Lung (tissue), 12 donors: ENCODE data around the gene MRPS24. TPM values are rescaled to one million over a fixed set of nuclear protein-coding genes. Genes with fewer than 3 reads are reported as not detected.
A peak's percentile ranks its signal among the peaks of the same experiment; 100 is the strongest.
"Not testable (repeated sequence)": the region's sequence is repeated elsewhere in the genome, so short reads cannot be mapped to it uniquely, and the experiment has no call there.

Experiments
- ATAC-seq: fragments of 200-7000 bp; cut with Tn5 transposase; one replicate; pipeline ENCODE4 v1.9.1; 2020; ENCODE audit warnings: moderate number of reproducible peaks; ENCODE audit not compliant: insufficient read depth, low FRiP score
- DNase-seq, 3 donors: peaks; one replicate each; pipeline ENCODE4 v3.0.0-alpha.2; 2013 to 2017
- H3K27ac ChIP-seq, 2 donors: one replicate each; pipeline ENCODE4 v1.5.1; 2013; ENCODE audit warnings: mild to moderate bottlenecking in 2 of 2, moderate library complexity in 2 of 2, control low read depth in 1 of 2, inconsistent platforms in 1 of 2, low read depth in 1 of 2, low read length in 1 of 2
- H3K27me3 ChIP-seq, 3 donors: one replicate each; pipeline ENCODE4 v1.5.1; 2013; ENCODE audit warnings: low read length in 2 of 3; ENCODE audit not compliant: control insufficient read depth in 3 of 3, insufficient read depth in 3 of 3
- H3K36me3 ChIP-seq, 4 donors: one replicate each; pipeline ENCODE4 v1.5.1; 2013; ENCODE audit warnings: low read length in 4 of 4, mild to moderate bottlenecking in 1 of 4, moderate library complexity in 1 of 4; ENCODE audit not compliant: control insufficient read depth in 4 of 4, insufficient read depth in 4 of 4
- H3K4me1 ChIP-seq, 5 donors: one replicate each; pipeline ENCODE4 v1.5.1; 2013; ENCODE audit warnings: low read length in 5 of 5, mild to moderate bottlenecking in 2 of 5, moderate library complexity in 1 of 5; ENCODE audit not compliant: control insufficient read depth in 5 of 5, insufficient read depth in 5 of 5
- H3K4me3 ChIP-seq: one replicate; pipeline ENCODE4 v1.5.1; 2013; ENCODE audit warnings: mild to moderate bottlenecking, control low read depth, moderate library complexity
- H3K9ac ChIP-seq, 2 donors: one replicate each; pipeline ENCODE4 v1.5.1; 2013; ENCODE audit warnings: low read length in 2 of 2, control low read depth in 1 of 2; ENCODE audit not compliant: insufficient read depth in 1 of 2
- H3K9me3 ChIP-seq, 4 donors: one replicate each; pipeline ENCODE4 v1.5.1; 2013; ENCODE audit warnings: low read length in 3 of 4, mild to moderate bottlenecking in 1 of 4, moderate library complexity in 1 of 4; ENCODE audit not compliant: control insufficient read depth in 4 of 4, insufficient read depth in 3 of 4
- WGBS, 2 donors: extraction: QIAGEN DNeasy Blood & Tissue Kit; methylation state at CpG; one replicate each; pipeline ENCODE4 v1.1.7; 2013; 5-methylcytosine and 5-hydroxymethylcytosine counted together
- polyA plus RNA-seq, 2 donors: library from polyadenylated mRNA; stranded (reverse); fragments of 200-250 nt; gene quantifications; one replicate each; pipeline ENCODE4 v1.2.1, GENCODE V29; 2013
- total RNA-seq, 2 donors: library from RNA; depleted of rRNA in 1 of 2; stranded (reverse); fragments of >200 nt in 1 of 2; gene quantifications; one replicate each; pipeline ENCODE4 v1.2.1, GENCODE V29; 2014 to 2021
- TF ChIP-seq, protein P1 (sequence below): IDR thresholded peaks from 2 replicates; pipeline ENCODE4 v1.5.1; 2012; ENCODE audit warnings: mild to moderate bottlenecking; ENCODE audit errors: control extremely low read depth, extremely low read depth
- donor health status: control.
- donor health status: control.
- donor health status: Bipolar disorder and iron deficiency.
- donor health status: healthy.
- donor health status: DM: yes; HTN: yes; CAD: no.

Gene MRPS24
- total and polyA plus RNA-seq, 4 donors, result 33.6 to 126 (median 108) TPM

DNA sequence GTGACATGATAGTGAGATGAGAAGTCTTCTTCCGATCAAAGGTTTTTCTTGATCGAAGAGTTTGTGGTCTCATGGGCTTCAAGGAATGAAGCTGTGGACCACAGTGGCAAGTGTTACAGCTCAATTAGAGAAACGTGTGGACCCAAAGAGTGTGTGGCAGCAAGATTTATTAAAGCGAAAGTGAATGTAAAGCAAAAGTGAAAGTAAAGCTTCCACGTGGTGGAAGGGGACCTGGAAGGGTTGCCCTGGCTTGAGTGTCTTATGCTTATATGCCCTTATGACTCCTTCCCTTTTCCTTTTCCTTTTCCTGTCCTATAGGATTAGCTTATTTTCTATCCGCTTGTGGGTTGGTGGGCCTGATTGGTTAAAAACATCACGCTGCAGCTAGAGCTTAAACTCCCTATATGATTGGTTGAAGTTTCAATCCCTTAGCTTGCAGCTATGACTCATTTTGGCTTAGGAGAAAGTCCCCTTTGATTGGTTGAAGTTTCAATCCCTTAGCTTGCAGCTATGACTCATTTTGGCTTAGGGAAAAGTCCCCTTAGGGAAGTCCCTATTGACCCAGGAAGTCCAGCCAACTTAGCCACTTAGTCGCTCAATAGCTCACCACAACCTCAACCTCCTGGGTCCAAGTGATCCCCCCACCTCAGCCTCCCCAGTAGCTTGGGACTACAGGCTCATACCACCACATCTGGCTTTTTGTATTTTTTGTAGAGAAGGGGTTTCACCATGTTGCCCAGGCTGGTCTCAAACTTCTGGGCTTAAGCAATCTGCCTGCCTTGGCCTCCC is 34.7 kb downstream of the MRPS24 start:
- TF ChIP-seq, protein P1, sequence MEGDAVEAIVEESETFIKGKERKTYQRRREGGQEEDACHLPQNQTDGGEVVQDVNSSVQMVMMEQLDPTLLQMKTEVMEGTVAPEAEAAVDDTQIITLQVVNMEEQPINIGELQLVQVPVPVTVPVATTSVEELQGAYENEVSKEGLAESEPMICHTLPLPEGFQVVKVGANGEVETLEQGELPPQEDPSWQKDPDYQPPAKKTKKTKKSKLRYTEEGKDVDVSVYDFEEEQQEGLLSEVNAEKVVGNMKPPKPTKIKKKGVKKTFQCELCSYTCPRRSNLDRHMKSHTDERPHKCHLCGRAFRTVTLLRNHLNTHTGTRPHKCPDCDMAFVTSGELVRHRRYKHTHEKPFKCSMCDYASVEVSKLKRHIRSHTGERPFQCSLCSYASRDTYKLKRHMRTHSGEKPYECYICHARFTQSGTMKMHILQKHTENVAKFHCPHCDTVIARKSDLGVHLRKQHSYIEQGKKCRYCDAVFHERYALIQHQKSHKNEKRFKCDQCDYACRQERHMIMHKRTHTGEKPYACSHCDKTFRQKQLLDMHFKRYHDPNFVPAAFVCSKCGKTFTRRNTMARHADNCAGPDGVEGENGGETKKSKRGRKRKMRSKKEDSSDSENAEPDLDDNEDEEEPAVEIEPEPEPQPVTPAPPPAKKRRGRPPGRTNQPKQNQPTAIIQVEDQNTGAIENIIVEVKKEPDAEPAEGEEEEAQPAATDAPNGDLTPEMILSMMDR, result no peak
- ATAC-seq (no peak), DNase-seq (peak in 2 of 3 donors; percentile 22 to 35)
- Histone ChIP-seq H3K4me1 (no peaks in the 10 kb centered on the region), H3K9ac (no peak overlapping the region), H3K27me3 (no peaks in the 10 kb centered on the region), H3K9me3 (no peaks in the 10 kb centered on the region), H3K27ac (no peak overlapping the region), H3K36me3 (no peaks in the 10 kb centered on the region), H3K4me3 (peak overlapping the region; percentile 14)
- 56 to 60% methylated on average over 8 of the region's 8 CpGs for WGBS, 2 donors

DNA sequence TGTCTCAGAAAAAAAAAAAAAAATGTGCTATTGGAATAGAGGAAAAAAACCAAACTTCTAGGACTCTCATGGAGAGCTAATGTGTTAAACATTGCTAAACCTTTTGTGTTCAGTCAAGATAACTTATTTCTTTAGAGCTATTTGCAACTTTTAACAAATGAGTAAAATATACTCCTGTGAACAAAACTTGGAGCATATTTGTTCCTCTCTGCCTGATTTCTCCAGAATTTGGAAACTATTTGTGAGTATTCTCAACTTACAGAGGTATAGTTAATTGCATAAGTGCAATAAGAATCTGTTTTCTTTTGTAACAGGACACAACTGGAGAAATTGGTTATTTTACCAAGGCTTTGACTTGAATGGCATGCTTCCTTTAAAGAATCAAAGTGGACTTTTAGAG is 38.4 kb downstream of the MRPS24 start:
- not testable (repeated sequence) for DNase-seq, H3K9ac ChIP-seq, ATAC-seq, H3K4me3 ChIP-seq, H3K9me3 ChIP-seq, H3K4me1 ChIP-seq, H3K36me3 ChIP-seq, H3K27me3 ChIP-seq, H3K27ac ChIP-seq

DNA sequence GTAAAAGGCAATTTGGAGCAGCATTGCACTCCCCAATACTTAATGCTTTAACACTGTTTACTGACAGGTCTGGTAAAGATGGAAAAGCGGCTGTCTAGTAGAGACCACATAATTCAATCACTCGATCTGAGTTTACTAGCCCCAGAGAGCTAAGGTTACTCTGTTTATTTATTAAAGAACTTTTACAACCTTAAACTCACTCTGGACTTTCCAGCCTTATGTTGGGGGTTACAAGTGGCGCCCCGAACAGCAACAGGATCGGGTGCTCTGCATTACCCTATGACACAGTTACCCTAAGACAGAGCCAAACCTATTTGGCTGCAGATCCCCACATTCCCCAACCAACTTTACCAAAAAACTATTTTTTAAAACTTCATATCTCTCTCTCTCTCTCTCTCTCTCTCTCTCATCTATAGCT is 43.9 kb downstream of the MRPS24 start:
- 74 to 81% methylated on average over 5 of the region's 5 CpGs for WGBS, 2 donors

DNA sequence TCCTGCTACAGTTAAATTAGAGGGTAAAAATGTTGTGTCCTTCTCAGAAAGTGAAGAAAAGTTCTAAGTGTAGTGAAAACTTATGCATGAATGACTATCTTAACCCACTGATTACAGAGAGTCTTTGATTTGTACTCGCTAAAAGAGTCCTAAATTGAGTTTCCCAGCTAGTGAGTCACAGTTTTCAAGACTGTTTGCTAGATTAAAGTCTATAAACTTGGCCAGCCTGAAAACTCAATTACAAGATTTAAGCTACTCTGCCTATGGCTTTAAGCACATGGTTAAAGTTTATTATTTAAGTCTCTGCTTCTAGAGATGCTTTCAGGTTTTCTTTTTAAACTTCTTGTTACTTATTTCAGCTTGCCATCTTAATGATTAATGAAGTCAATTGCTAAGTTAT is 44.4 kb downstream of the MRPS24 start:
- no peak overlapping the region for H3K4me3 ChIP-seq
- no peak for ATAC-seq

More for the DNA sequence above, 43.9 kb downstream of the MRPS24 start:
- H3K27me3 ChIP-seq, result peaks cover 0 to 2% (median 0%) of the 10 kb centered on the region in 3 donors
- TF ChIP-seq, protein P1, result no peak
- no peaks in the 10 kb centered on the region for H3K36me3 ChIP-seq
- H3K9ac ChIP-seq, result no peak overlapping the region
- ATAC-seq, result no peak
- H3K4me3 ChIP-seq, result no peak overlapping the region
- DNase-seq, result no peak
- no peaks in the 10 kb centered on the region for H3K9me3 ChIP-seq
- no peaks in the 10 kb centered on the region for H3K4me1 ChIP-seq
- H3K27ac ChIP-seq, result no peak overlapping the region

GRCh38 chr7:43824513-43824912 is 44.8 kb downstream of the MRPS24 start:
- H3K4me1 ChIP-seq, H3K9me3 ChIP-seq, H3K27ac ChIP-seq, ATAC-seq, H3K9ac ChIP-seq, H3K27me3 ChIP-seq, H3K36me3 ChIP-seq, DNase-seq, H3K4me3 ChIP-seq: not testable (repeated sequence)
- WGBS, 2 donors, result 77 to 79% methylated on average over 12 of the region's 12 CpGs

More for the DNA sequence above, 44.4 kb downstream of the MRPS24 start:
- Histone ChIP-seq H3K27me3 (peaks cover 0 to 2% (median 0%) of the 10 kb centered on the region in 3 donors), H3K4me1 (no peaks in the 10 kb centered on the region), H3K9me3 (no peaks in the 10 kb centered on the region), H3K9ac (no peak overlapping the region), H3K27ac (no peak overlapping the region), H3K36me3 (no peaks in the 10 kb centered on the region)
- DNase-seq, result no peak
- TF ChIP-seq, protein P1, result no peak
- 39 to 59% methylated on average over 1 of the region's 1 CpG for WGBS, 2 donors
